H9 (cell line): ENCODE measurements around the gene KRTAP5-9. TPM values are rescaled to one million over a fixed set of nuclear protein-coding genes. Genes with fewer than 3 reads are reported as not detected.
"Not testable (repeated sequence)": the region's sequence is repeated elsewhere in the genome, so short reads cannot be mapped to it uniquely, and the experiment has no call there.

Experiments
- DNase-seq: peaks from one replicate; pipeline ENCODE4 v3.0.0-alpha.2; 2017
- H2AFZ ChIP-seq: one replicate; pipeline ENCODE4 v1.6.1; 2013; ENCODE audit warnings: mild to moderate bottlenecking, low read length, control low read depth, moderate library complexity
- H2AK5ac ChIP-seq: 2 replicates; pipeline ENCODE4 v1.6.1; 2013; ENCODE audit warnings: low read length, control low read depth, mixed read lengths; ENCODE audit not compliant: insufficient read length
- H2BK120ac ChIP-seq: one replicate; pipeline ENCODE4 v1.6.1; 2013; ENCODE audit warnings: low read depth, mild to moderate bottlenecking, low read length, control low read depth, inconsistent platforms; ENCODE audit not compliant: poor library complexity, severe bottlenecking
- H2BK12ac ChIP-seq: 2 replicates; pipeline ENCODE4 v1.6.1; 2013; ENCODE audit warnings: low read length, control low read depth, mixed read lengths, low read depth; ENCODE audit not compliant: insufficient read length
- H2BK15ac ChIP-seq: 2 replicates; pipeline ENCODE4 v1.6.1; 2013; ENCODE audit warnings: low read depth, low read length, control low read depth
- H2BK20ac ChIP-seq: one replicate; pipeline ENCODE4 v1.6.1; 2013; ENCODE audit warnings: low read depth, mild to moderate bottlenecking, low read length, control low read depth, inconsistent platforms; ENCODE audit not compliant: poor library complexity, severe bottlenecking
- H2BK5ac ChIP-seq: 2 replicates; pipeline ENCODE4 v1.6.1; 2013; ENCODE audit warnings: low read length, control low read depth, mixed read lengths; ENCODE audit not compliant: insufficient read length
- H3K14ac ChIP-seq: 2 replicates; pipeline ENCODE4 v1.6.1; 2013; ENCODE audit warnings: low read length, control low read depth; ENCODE audit not compliant: insufficient read depth
- H3K18ac ChIP-seq: 2 replicates; pipeline ENCODE4 v1.6.1; 2013; ENCODE audit warnings: low read depth, mild to moderate bottlenecking, mixed read lengths, low read length, control low read depth; ENCODE audit not compliant: insufficient read length
- H3K23ac ChIP-seq: 2 replicates; pipeline ENCODE4 v1.6.1; 2013; ENCODE audit warnings: low read length, control low read depth, mixed read lengths, low read depth; ENCODE audit not compliant: insufficient read length
- H3K23me2 ChIP-seq: 2 replicates; pipeline ENCODE4 v1.6.1; 2013; ENCODE audit warnings: low read depth, mild to moderate bottlenecking, mixed read lengths, low read length, control low read depth; ENCODE audit not compliant: insufficient read length, poor library complexity, severe bottlenecking
- H3K27ac ChIP-seq: 2 replicates; pipeline ENCODE4 v1.5.1; 2013; ENCODE audit warnings: low read length, control low read depth, mixed read lengths, low read depth; ENCODE audit not compliant: insufficient read length
- H3K27me3 ChIP-seq: 2 replicates; pipeline ENCODE4 v1.6.1; 2013; ENCODE audit warnings: low read length, control low read depth, inconsistent platforms; ENCODE audit not compliant: insufficient read depth
- H3K4ac ChIP-seq: 2 replicates; pipeline ENCODE4 v1.6.1; 2013; ENCODE audit warnings: low read depth, mild to moderate bottlenecking, control low read depth, inconsistent platforms, low read length, moderate library complexity
- H3K4me1 ChIP-seq: 2 replicates; pipeline ENCODE4 v1.6.1; 2013; ENCODE audit warnings: low read length, control low read depth, inconsistent platforms; ENCODE audit not compliant: insufficient read depth
- H3K4me2 ChIP-seq: 2 replicates; pipeline ENCODE4 v1.6.1; 2013; ENCODE audit warnings: low read length, control low read depth, mixed read lengths; ENCODE audit not compliant: insufficient read length, insufficient read depth
- H3K56ac ChIP-seq: 2 replicates; pipeline ENCODE4 v1.6.1; 2013; ENCODE audit warnings: low read depth, mild to moderate bottlenecking, mixed read lengths, low read length, control low read depth; ENCODE audit not compliant: insufficient read length
- H3K79me1 ChIP-seq: 2 replicates; pipeline ENCODE4 v1.6.1; 2013; ENCODE audit warnings: low read depth, mild to moderate bottlenecking, moderate library complexity, low read length, control low read depth, inconsistent platforms; ENCODE audit not compliant: insufficient read depth, poor library complexity, severe bottlenecking
- H3K79me2 ChIP-seq: 2 replicates; pipeline ENCODE4 v1.6.1; 2013; ENCODE audit warnings: low read length, control low read depth, inconsistent platforms; ENCODE audit not compliant: insufficient read depth
- H3K9ac ChIP-seq: 2 replicates; pipeline ENCODE4 v1.6.1; 2013; ENCODE audit warnings: low read length, control low read depth, mixed read lengths; ENCODE audit not compliant: insufficient read length; ENCODE audit errors: extremely low read depth
- H3K9me3 ChIP-seq: one replicate; pipeline ENCODE4 v1.6.1; 2013; ENCODE audit warnings: low read depth, low read length, inconsistent platforms; ENCODE audit not compliant: control insufficient read depth
- H3T11ph ChIP-seq: one replicate; pipeline ENCODE4 v1.6.1; 2013; ENCODE audit warnings: mild to moderate bottlenecking, low read length, control low read depth, inconsistent platforms
- H4K20me1 ChIP-seq: one replicate; pipeline ENCODE4 v1.6.1; 2013; ENCODE audit not compliant: control insufficient read depth, insufficient read length, insufficient read depth
- H4K5ac ChIP-seq: 2 replicates; pipeline ENCODE4 v1.6.1; 2013; ENCODE audit warnings: low read depth, mild to moderate bottlenecking, mixed read lengths, low read length, control low read depth; ENCODE audit not compliant: insufficient read length
- H4K8ac ChIP-seq: replicated peaks from 2 replicates; pipeline ENCODE4 v1.6.1; 2013; ENCODE audit warnings: low read length, control low read depth, mixed read lengths, low read depth; ENCODE audit not compliant: insufficient read length
- H4K91ac ChIP-seq: 2 replicates; pipeline ENCODE4 v1.6.1; 2013; ENCODE audit warnings: low read depth, mild to moderate bottlenecking, moderate library complexity, mixed read lengths, low read length, control low read depth; ENCODE audit not compliant: insufficient read length
- H3K27ac Mint-ChIP-seq, 3 experiments: 2 replicates in 2 of 3; 3 replicates in 1 of 3; pipeline ENCODE4 v1.8.0; 2020 to 2021; ENCODE audit warnings: mixed read lengths in 3 of 3, mild to moderate bottlenecking in 1 of 3, moderate library complexity in 1 of 3
- H3K27me3 Mint-ChIP-seq: 2 replicates; pipeline ENCODE4 v1.8.0; 2021; ENCODE audit warnings: low read depth, mild to moderate bottlenecking, moderate library complexity, mixed read lengths
- H3K36me3 Mint-ChIP-seq, 3 experiments: 2 replicates in 2 of 3; 3 replicates in 1 of 3; pipeline ENCODE4 v1.8.0; 2020 to 2021; ENCODE audit warnings: low read depth in 3 of 3, mixed read lengths in 3 of 3; ENCODE audit not compliant: insufficient read depth in 1 of 3
- H3K4me1 Mint-ChIP-seq, 2 experiments: 2 replicates each; pipeline ENCODE4 v1.8.0; 2020; ENCODE audit warnings: mixed read lengths in 2 of 2
- H3K4me3 Mint-ChIP-seq, 2 experiments: 2 replicates in 1 of 2; 3 replicates in 1 of 2; pipeline ENCODE4 v1.8.0; 2020 to 2021; ENCODE audit warnings: mild to moderate bottlenecking in 2 of 2, mixed read lengths in 2 of 2, moderate library complexity in 1 of 2
- H3K9me3 Mint-ChIP-seq, 2 experiments: 2 replicates in 1 of 2; 3 replicates in 1 of 2; pipeline ENCODE4 v1.8.0; 2020; ENCODE audit warnings: mild to moderate bottlenecking in 2 of 2, mixed read lengths in 2 of 2, moderate library complexity in 1 of 2
- CTCF ChIP-seq: fragments of 200-600 bp; sonication (generic); conservative IDR thresholded peaks from 3 replicates; pipeline ENCODE4 v1.8.0; 2021; ENCODE audit warnings: antibody characterized with exemption, mild to moderate bottlenecking
- WGBS: extraction: QIAGEN DNeasy Blood & Tissue Kit; methylation state at CpG from one replicate; pipeline ENCODE4 v1.1.7; 2013; ENCODE audit warnings: missing lambda C conversion rate, low lambda C conversion rate, mixed read lengths; ENCODE audit not compliant: insufficient read length; ENCODE audit errors: extremely low coverage; 5-methylcytosine and 5-hydroxymethylcytosine counted together
- total RNA-seq: library from RNA; stranded (reverse); gene quantifications from 2 replicates; pipeline ENCODE4 v1.2.1, GENCODE V29; 2021

Gene KRTAP5-9
- total RNA-seq, 1 experiment from 2014 or later, result not detected

- not testable (repeated sequence) for H2BK12ac ChIP-seq, H3K9me3 Mint-ChIP-seq, H3K27me3 ChIP-seq, H3K79me2 ChIP-seq, H2BK120ac ChIP-seq, H3K27ac ChIP-seq, H3K9ac ChIP-seq, H2AK5ac ChIP-seq, H3K27ac Mint-ChIP-seq, H2AFZ ChIP-seq, H4K91ac ChIP-seq, H3T11ph ChIP-seq, H3K79me1 ChIP-seq, H3K14ac ChIP-seq, H4K8ac ChIP-seq, H2BK15ac ChIP-seq, H4K20me1 ChIP-seq, H2BK20ac ChIP-seq, H4K5ac ChIP-seq, H2BK5ac ChIP-seq, H3K9me3 ChIP-seq, H3K4me1 ChIP-seq, H3K18ac ChIP-seq, H3K56ac ChIP-seq, H3K23me2 ChIP-seq, H3K23ac ChIP-seq, H3K4ac ChIP-seq, H3K4me3 Mint-ChIP-seq, H3K36me3 Mint-ChIP-seq, H3K4me2 ChIP-seq
- Mint-ChIP-seq H3K4me1 (peaks cover 10 to 12% of the 10 kb centered on the region in 2 experiments), H3K27me3 (peaks cover 13% of the 10 kb centered on the region)
- peak; percentile 63 for TF ChIP-seq CTCF
- peak; percentile 62 for DNase-seq
- no CpG with 5 or more reads among the region's 11 CpGs for WGBS
Measured at GRCh38 chr11:71588822-71589545, 40.8 kb downstream of the KRTAP5-9 start.

- H3K4me1 ChIP-seq, H3K36me3 Mint-ChIP-seq, H3K79me2 ChIP-seq, H3K4me3 Mint-ChIP-seq, H3K9me3 ChIP-seq, H2BK5ac ChIP-seq, H3K23ac ChIP-seq, H3K4ac ChIP-seq, H2BK120ac ChIP-seq, DNase-seq, H2BK12ac ChIP-seq, H3K14ac ChIP-seq, H3K27ac ChIP-seq, H3K27me3 ChIP-seq, H3K9ac ChIP-seq, H2BK20ac ChIP-seq, H3K4me2 ChIP-seq, H2AFZ ChIP-seq, H3K79me1 ChIP-seq, H2BK15ac ChIP-seq, H4K8ac ChIP-seq, H4K5ac ChIP-seq, H3K23me2 ChIP-seq, H2AK5ac ChIP-seq, H3K18ac ChIP-seq, H3K56ac ChIP-seq, H3K9me3 Mint-ChIP-seq, H3T11ph ChIP-seq, H4K91ac ChIP-seq, H4K20me1 ChIP-seq, H3K27ac Mint-ChIP-seq: not testable (repeated sequence)
- H3K27me3 Mint-ChIP-seq, result peaks cover 11% of the 10 kb centered on the region; the same call in 1 of the 2 replicates
- no CpG with 5 or more reads among the region's 8 CpGs for WGBS
- H3K4me1 Mint-ChIP-seq, result peaks cover 10 to 12% of the 10 kb centered on the region in 2 experiments
Measured at GRCh38 chr11:71589546-71589920, 41.3 kb downstream of the KRTAP5-9 start.
